ENCODE results near the gene WDR37.
A peak's percentile ranks its signal among the peaks of the same experiment; 100 is the strongest.
"Not testable (repeated sequence)": the region's sequence is repeated elsewhere in the genome, so short reads cannot be mapped to it uniquely, and the experiment has no call there.

Gene WDR37

GRCh38 chr10:1056326-1057105 is at the start of gene WDR37:
Gene WDR37 (plus strand): TSS chr10:1056385. CDS start chr10:1072156, 15,771 bp downstream.
- TF ChIP-seq, protein P1, sequence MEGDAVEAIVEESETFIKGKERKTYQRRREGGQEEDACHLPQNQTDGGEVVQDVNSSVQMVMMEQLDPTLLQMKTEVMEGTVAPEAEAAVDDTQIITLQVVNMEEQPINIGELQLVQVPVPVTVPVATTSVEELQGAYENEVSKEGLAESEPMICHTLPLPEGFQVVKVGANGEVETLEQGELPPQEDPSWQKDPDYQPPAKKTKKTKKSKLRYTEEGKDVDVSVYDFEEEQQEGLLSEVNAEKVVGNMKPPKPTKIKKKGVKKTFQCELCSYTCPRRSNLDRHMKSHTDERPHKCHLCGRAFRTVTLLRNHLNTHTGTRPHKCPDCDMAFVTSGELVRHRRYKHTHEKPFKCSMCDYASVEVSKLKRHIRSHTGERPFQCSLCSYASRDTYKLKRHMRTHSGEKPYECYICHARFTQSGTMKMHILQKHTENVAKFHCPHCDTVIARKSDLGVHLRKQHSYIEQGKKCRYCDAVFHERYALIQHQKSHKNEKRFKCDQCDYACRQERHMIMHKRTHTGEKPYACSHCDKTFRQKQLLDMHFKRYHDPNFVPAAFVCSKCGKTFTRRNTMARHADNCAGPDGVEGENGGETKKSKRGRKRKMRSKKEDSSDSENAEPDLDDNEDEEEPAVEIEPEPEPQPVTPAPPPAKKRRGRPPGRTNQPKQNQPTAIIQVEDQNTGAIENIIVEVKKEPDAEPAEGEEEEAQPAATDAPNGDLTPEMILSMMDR (IDR thresholded peaks at IDR 0.05; ENCODE audit: low read depth, low read length, missing control alignments), result no peak
- H3K4me3 ChIP-seq (ENCODE audit: low read depth, low read length), result peak within 1 kb of the TSS; percentile 78
- peak; percentile 76 for DNase-seq (ENCODE audit: low read depth)
- in situ Hi-C loops (cut with HindIII; ENCODE audit: low sequenced_read_pairs), result no loop called here

- in situ Hi-C loops (cut with HindIII; ENCODE audit: low sequenced_read_pairs), result no loop called here
- TF ChIP-seq, protein P1 (IDR thresholded peaks at IDR 0.05; ENCODE audit: low read depth, low read length, missing control alignments), result no peak
- DNase-seq (ENCODE audit: low read depth), result no peak
These were observed 49.6 kb upstream of the WDR37 start for GRCh38 chr10:1006573-1006972.

DNA sequence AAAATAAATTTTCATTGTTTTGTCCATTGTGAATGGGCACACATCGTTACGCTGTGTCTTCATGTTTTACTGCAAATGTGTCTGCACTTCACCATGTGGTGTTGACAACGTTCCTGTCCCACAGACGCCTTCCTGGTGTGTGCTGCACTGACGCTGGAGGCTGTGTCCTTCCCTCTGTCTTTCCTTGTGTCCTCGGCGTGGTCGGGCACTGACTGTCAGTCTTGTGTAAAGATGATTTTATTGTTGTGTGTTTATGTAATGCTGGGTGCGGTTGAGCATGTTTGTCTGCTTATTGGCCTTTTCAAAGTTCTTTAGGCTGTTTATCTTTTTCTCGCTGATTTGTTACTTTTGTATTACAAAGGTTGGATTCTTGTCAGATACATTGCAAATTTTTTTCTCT is 48.6 kb upstream of the WDR37 start:
- in situ Hi-C loops (cut with HindIII; ENCODE audit: low sequenced_read_pairs), result no loop called here
- TF ChIP-seq, protein P1 (IDR thresholded peaks at IDR 0.05; ENCODE audit: low read depth, low read length, missing control alignments), result no peak
- no peak for DNase-seq (ENCODE audit: low read depth)
- H3K4me3 ChIP-seq (ENCODE audit: low read depth, low read length), result no peak overlapping the region

More at GRCh38 chr10:1006573-1006972, 49.6 kb upstream of the WDR37 start:
- H3K4me3 ChIP-seq (ENCODE audit: low read depth, low read length), result no peak overlapping the region

DNA sequence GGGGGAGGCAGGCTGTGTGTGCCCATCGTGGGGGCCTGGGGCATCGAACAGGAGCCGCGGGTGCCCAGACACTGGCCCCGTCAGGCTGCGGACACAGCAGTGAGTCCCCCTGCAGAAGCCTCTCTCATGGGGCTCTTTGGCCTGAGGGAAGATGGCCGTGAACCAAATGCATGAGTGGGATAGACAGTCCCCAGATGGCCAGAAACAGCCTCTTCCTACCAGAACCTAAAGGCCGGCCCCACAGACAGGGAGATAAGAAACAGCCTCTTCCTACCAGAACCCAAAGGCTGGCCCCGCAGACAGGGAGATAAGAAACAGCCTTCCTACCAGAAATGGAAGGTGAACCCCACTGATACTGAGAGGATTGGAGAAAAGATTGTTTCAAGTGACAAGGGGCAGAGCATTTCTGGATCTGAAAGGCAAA is 47.1 kb upstream of the WDR37 start:
- no peak overlapping the region for H3K4me3 ChIP-seq (ENCODE audit: low read depth, low read length)
- in situ Hi-C loops (cut with HindIII; ENCODE audit: low sequenced_read_pairs), result no loop called here
- no peak for DNase-seq (ENCODE audit: low read depth)
- TF ChIP-seq, protein P1 (IDR thresholded peaks at IDR 0.05; ENCODE audit: low read depth, low read length, missing control alignments), result no peak

DNA sequence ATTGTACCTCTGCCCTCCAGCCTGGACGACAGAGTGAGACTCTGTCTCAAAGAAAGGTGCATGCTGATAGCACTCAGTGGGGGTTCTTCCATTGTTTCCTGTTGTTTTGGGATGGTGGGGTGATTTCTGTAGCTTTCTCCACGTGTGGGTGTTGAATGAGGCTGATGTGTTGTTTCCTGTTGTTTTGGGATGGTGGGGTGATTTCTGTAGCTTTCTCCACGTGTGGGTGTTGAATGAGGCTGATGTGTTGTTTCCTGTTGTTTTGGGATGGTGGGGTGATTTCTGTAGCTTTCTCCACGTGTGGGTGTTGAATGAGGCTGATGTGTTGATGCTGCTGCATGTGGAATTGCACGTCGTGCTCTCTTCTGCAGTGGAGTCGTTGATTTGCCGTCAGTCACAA is 46.2 kb upstream of the WDR37 start:
- in situ Hi-C loops (cut with HindIII; ENCODE audit: low sequenced_read_pairs); DNase-seq (ENCODE audit: low read depth); H3K4me3 ChIP-seq (ENCODE audit: low read depth, low read length): not testable (repeated sequence)

DNA sequence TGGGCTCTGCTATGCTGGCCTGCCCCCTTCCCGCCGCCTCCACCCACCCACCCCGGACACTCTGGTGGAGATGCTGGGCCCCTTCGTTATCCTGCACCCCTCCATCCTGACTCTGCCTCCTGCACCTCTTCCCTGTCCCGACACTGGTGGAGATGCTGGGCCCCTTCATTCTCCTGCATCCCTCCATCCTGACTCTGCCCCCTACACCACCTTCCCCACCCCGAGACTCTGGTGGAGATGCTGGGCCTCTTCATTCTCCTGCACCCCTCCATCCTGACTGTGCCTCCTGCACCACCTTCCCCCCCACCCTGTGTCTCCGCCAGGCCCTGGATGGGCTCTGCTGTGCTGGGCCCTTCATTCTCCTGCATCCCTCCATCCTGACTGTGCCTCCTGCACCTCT is 45.5 kb upstream of the WDR37 start:
- in situ Hi-C loops (cut with HindIII; ENCODE audit: low sequenced_read_pairs), result no loop called here
- TF ChIP-seq, protein P1 (IDR thresholded peaks at IDR 0.05; ENCODE audit: low read depth, low read length, missing control alignments), result no peak
- no peak for DNase-seq (ENCODE audit: low read depth)
- H3K4me3 ChIP-seq (ENCODE audit: low read depth, low read length), result no peak overlapping the region

DNA sequence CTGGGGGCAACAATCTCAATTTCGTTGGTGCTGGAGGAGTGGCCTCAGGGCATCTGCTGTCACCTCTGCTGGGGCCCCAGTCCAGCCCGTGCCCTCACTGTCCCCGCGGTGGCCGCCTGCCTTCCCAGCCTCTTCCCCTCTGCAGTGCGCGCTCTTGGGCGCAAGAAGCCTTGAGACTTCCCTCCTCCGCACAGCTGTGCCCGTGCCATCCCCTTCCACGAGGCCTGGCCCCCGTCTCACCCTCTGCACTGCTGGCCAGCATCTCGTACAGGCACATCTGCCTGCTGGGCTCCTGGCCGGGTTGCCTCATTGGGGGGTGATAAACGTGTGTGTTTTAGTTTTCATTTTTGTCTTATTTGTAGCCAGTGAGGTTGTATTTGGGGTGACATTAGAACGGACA is 44.5 kb upstream of the WDR37 start:
- no peak for DNase-seq (ENCODE audit: low read depth)
- no peak overlapping the region for H3K4me3 ChIP-seq (ENCODE audit: low read depth, low read length)
- in situ Hi-C loops (cut with HindIII; ENCODE audit: low sequenced_read_pairs), result no loop called here

More for the DNA sequence above, 44.5 kb upstream of the WDR37 start:
- TF ChIP-seq, protein P1 (IDR thresholded peaks at IDR 0.05; ENCODE audit: low read depth, low read length, missing control alignments), result no peak

All from astrocyte of the cerebellum (primary cell).